Sigmoid colon (tissue), 3 donors: ENCODE measurements around the gene CAMK1D.

Experiments used
- CTCF ChIP-seq, 4 experiments: fragments of 450-650 bp in 3 of 4; fragments of 200-600 bp in 1 of 4; IDR thresholded peaks; one replicate each; pipeline ENCODE4 v1.5.1; 2016 to 2019; ENCODE audit warnings: antibody characterized with exemption in 4 of 4, mild to moderate bottlenecking in 3 of 4, moderate library complexity in 2 of 4
- POLR2A ChIP-seq, 2 donors: fragments of 450-650 bp; IDR thresholded peaks; one replicate each; pipeline ENCODE4 v1.6.1; 2016; ENCODE audit warnings: antibody characterized with exemption in 2 of 2, mild to moderate bottlenecking in 2 of 2, moderate library complexity in 2 of 2

- TF ChIP-seq POLR2A (IDR thresholded peaks at IDR 0.05) (no peak), CTCF (IDR thresholded peaks at IDR 0.05) (no peak)
These were observed 131.1 kb downstream of the CAMK1D start for GRCh38 chr10:12480440-12480839.
